Mucosa of stomach (tissue), 1 donor: ENCODE data around the gene C11orf42.

ENCODE experiments used
- H3K27me3 ChIP-seq: one replicate; pipeline ENCODE4 v1.7.0; 2013; ENCODE audit warnings: mild to moderate bottlenecking, low read length; ENCODE audit not compliant: control insufficient read depth, insufficient read depth
- H3K36me3 ChIP-seq: one replicate; pipeline ENCODE4 v1.7.0; 2013; ENCODE audit warnings: low read length; ENCODE audit not compliant: control insufficient read depth, insufficient read depth
- H3K4me1 ChIP-seq: one replicate; pipeline ENCODE4 v1.7.0; 2013; ENCODE audit warnings: mild to moderate bottlenecking, low read length; ENCODE audit not compliant: control insufficient read depth, insufficient read depth
- H3K4me3 ChIP-seq: one replicate; pipeline ENCODE4 v1.7.0; 2013; ENCODE audit warnings: low read length
- H3K9ac ChIP-seq: one replicate; pipeline ENCODE4 v1.7.0; 2013; ENCODE audit warnings: mild to moderate bottlenecking, low read length, moderate library complexity
- H3K9me3 ChIP-seq: one replicate; pipeline ENCODE4 v1.7.0; 2013; ENCODE audit warnings: mild to moderate bottlenecking, low read length, moderate library complexity; ENCODE audit not compliant: control insufficient read depth
- donor health status: Pancreatic carcinoma.

The C11orf42 gene, protein sequence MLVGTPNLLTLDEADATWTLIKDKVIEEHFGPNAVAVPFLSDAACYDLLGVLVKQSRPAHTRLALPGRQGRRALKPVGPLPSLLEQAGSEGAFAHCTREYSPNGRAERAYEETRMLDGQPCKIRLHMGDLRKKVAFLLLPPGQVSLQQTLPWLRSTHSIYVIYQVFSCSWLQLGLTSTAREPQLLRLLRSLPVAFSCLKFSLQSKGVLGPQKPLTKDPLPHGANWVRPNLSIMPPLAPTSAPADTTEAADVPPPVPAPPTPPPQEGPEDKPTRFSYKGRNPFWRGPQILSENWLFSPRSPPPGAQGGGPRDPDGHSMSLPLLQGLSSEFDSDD

DNA sequence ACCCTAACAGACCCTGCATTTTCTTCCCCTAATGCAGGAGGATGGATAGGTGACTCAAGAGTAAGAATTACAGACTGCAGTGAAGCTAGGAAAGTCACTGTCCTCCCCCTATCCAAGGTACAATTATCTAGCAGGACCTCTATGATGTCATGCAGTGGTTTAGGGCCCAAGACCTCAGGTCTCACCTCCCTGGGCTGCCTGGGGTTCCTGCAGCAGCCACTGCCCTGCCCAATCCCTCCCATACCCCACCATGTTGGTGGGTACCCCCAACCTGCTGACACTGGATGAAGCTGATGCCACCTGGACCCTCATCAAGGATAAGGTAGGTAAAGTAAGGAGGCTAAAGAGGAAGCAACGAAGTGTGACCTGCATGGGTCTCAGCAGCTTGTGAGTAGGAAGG, at the start of gene C11orf42:
TSS of gene C11orf42 (plus strand) at position 192 of the 400 bp plus-strand sequence. CDS start at position 251, 59 bp downstream.
- no peak within 1 kb of the TSS for H3K4me3 ChIP-seq

DNA sequence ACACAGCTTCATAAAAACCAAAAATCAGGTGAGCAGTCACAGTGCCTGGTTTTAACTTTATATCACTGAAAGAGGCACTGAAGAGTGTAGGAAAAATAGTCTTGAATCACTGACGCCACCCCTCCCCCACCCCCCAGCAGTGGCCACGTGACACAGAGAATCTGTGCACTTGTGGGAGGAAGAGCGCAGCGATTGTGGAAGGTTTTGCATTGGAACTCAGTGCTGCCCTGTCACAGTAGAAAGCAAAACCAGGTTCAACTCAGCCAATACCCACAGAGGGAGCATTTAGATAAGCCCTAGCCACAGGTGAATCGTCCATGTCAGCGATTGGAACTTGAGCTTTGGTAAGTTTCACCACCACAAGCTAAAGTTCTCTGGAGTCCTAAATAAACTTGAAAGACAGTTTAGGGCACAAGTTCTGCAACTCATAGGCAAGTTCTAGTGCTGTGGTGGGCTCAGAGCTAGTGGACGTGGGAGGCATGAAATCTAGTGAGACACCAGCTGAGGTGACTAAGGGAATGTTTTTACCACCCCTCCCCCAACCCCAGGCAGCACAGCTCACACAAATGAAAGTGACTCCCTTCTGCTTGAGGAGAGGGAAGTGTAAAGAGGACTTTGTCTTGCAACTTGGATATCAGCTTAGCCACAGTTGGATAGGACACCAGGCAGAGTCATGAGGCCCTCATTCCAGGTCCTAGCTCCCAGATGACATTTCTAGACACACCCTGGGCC, 48.6 kb upstream of the C11orf42 start:
- Histone ChIP-seq H3K9ac (no peak overlapping the region), H3K4me3 (no peak overlapping the region), H3K9me3 (no peaks in the 10 kb centered on the region), H3K4me1 (no peaks in the 10 kb centered on the region), H3K36me3 (no peaks in the 10 kb centered on the region), H3K27me3 (no peaks in the 10 kb centered on the region)

More for the DNA sequence above, at the start of gene C11orf42:
- no peaks in the 10 kb centered on the region for H3K4me1 ChIP-seq
- no peaks in the 10 kb centered on the region for H3K9me3 ChIP-seq
- H3K27me3 ChIP-seq, result no peaks in the 10 kb centered on the region
- no peak within 1 kb of the TSS for H3K9ac ChIP-seq
- no peaks in the 10 kb centered on the region for H3K36me3 ChIP-seq

DNA sequence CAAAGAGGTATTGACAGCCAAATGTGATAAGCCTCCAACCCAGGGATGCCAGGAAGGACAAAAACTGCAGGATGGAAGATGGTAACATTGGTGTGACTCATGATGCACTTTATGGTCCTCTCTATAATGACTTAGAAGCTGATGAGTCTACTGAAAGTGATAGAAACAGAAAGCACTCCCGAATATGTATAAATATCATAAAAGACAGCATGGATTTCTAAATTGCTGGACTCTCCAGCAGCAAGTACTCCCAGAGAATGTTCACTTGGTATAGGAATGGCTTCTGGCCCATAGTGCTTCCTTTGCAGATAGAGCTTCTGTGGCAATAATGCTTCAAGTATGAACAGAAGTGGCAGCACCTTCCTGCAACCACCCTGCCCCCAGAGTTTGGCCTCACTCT, 35.1 kb upstream of the C11orf42 start, which contains the start of gene OR52B2:
TSS of gene OR52B2 (minus strand) at position 101 of the 400 bp plus-strand sequence. CDS start at position 101, 0 bp downstream.
- no peaks in the 10 kb centered on the region for H3K4me1 ChIP-seq

DNA sequence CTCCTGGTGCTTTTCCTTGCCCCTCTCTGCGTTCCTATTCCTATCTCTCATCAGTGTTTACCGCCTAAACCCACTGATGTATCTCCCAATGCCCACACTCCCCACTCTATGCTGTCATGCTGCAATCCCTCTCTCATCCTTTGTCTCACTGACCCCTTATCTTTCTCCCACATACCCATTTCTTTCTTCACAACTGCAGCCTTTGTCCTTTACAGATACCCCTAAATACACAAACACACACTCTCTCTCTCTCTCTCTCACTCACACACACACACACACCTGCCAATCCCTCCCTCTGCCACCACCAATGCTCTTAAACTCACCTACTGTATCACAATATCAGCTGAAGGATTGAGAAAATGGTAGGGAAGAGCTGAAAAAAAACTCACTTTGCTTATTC, 29.9 kb upstream of the C11orf42 start:
- Histone ChIP-seq H3K27me3 (no peaks in the 10 kb centered on the region), H3K9me3 (no peaks in the 10 kb centered on the region), H3K4me1 (no peaks in the 10 kb centered on the region), H3K4me3 (no peak overlapping the region), H3K36me3 (no peaks in the 10 kb centered on the region), H3K9ac (no peak overlapping the region)

More for the DNA sequence above, 35.1 kb upstream of the C11orf42 start, which contains the start of gene OR52B2:
- Histone ChIP-seq H3K4me3 (no peak within 1 kb of the TSS), H3K9me3 (no peaks in the 10 kb centered on the region), H3K9ac (no peak within 1 kb of the TSS), H3K36me3 (no peaks in the 10 kb centered on the region), H3K27me3 (no peaks in the 10 kb centered on the region)

DNA sequence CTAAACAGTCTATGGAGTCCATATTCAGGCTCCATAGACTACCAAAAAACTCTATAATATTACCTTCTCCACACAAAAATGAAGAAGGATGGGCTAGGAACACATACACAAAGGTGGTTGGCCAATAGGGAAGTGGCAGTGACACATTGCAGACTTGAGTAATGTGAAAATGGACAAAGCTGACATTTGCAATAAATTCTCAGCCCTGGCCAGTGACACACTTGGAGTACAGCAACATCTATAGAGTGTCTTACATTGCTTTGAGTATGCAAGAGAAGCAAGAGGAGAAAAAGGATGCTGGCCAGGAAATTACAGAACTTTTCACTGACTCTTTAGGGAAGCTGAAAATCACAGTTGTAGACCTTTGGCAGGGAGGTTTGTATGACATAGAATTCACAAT, 13.6 kb upstream of the C11orf42 start:
- H3K4me3 ChIP-seq, result no peak overlapping the region
- H3K27me3 ChIP-seq, result no peaks in the 10 kb centered on the region
- no peaks in the 10 kb centered on the region for H3K36me3 ChIP-seq
- H3K4me1 ChIP-seq, result no peaks in the 10 kb centered on the region
- no peak overlapping the region for H3K9ac ChIP-seq
- no peaks in the 10 kb centered on the region for H3K9me3 ChIP-seq

DNA sequence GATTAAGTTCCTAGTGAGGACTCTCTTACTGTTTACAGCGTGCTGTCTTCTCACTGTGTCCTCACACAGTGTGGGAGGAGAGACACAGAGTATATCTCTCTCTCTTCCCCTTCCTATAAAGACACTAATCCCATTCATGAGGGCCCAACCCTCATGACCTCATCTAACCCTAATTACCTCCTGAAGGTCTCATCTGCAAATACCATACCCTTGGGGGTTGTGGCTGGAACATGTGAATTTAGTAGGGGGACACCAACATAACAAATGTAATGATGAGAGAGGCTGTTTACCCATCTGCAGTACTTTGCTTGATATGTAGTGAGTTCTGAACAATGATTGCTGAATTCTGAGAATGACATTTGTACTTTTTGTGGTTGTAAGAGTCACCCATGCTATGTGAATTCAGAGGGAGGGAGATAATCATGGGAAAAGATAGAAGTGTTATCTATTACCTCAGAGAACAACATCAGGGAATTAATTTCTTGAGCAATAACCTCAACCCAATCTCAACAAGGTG, 11.2 kb upstream of the C11orf42 start:
- no peaks in the 10 kb centered on the region for H3K36me3 ChIP-seq
- H3K9me3 ChIP-seq, result no peaks in the 10 kb centered on the region
- no peaks in the 10 kb centered on the region for H3K4me1 ChIP-seq
- H3K4me3 ChIP-seq, result no peak overlapping the region
- H3K27me3 ChIP-seq, result no peaks in the 10 kb centered on the region
- no peak overlapping the region for H3K9ac ChIP-seq

DNA sequence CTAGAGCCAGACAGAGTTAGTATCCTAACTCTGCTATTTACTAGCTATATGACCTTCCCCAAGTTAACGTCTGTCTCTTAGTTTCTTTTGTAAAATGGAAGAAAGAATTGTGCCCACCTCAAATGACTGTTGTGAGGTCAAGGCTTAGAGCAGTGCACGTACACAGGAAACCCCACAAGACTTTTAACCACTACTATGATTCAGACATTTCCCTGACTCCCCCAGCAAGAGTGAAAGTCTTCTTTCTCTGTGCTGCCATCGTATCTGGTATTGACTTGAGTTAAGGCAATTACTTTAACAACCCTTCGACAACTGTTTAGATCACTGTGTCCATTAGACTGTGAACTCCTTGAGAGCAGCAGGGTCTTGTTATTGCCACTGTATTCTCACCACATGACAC, 9.0 kb upstream of the C11orf42 start:
- Histone ChIP-seq H3K9me3 (no peaks in the 10 kb centered on the region), H3K27me3 (no peaks in the 10 kb centered on the region)

DNA sequence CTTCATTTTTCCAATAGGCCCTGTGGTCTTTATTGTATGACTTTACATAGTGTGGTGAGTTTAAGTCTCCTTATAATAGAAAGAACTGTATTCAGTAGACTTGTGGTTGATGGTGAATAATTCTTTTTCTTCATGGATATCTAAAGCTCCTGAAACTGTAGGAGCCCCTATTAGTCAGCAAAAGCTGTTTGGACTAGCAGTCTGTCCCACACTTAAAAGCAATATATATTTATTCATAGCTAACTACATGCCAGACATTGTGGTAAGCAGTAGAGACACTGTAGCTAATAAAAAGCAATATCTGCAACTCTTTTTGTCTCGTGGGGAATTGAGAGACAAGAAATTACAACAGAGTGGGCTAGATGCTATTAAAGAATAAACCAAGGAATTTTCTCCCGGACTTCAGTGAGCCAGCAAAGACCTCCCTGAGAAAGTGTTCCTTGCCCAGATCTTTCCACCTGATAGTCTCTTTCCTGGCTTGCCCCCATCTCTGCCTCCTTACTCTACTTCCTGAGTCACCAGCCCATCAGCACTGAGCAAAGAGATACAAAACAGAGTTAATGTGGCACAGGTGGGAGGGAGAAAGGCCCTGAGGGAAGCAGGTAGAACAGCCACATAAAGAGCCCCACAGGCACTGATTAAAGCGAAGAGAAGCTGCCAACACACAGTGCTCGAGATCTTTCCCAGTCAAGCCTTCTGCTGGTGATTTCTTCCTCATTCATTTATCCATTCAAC, 7.7 kb upstream of the C11orf42 start:
- H3K27me3 ChIP-seq, result no peaks in the 10 kb centered on the region
- H3K36me3 ChIP-seq, result no peaks in the 10 kb centered on the region

More for the DNA sequence above, 9.0 kb upstream of the C11orf42 start:
- Histone ChIP-seq H3K9ac (no peak overlapping the region), H3K36me3 (no peaks in the 10 kb centered on the region), H3K4me1 (no peaks in the 10 kb centered on the region), H3K4me3 (no peak overlapping the region)

DNA sequence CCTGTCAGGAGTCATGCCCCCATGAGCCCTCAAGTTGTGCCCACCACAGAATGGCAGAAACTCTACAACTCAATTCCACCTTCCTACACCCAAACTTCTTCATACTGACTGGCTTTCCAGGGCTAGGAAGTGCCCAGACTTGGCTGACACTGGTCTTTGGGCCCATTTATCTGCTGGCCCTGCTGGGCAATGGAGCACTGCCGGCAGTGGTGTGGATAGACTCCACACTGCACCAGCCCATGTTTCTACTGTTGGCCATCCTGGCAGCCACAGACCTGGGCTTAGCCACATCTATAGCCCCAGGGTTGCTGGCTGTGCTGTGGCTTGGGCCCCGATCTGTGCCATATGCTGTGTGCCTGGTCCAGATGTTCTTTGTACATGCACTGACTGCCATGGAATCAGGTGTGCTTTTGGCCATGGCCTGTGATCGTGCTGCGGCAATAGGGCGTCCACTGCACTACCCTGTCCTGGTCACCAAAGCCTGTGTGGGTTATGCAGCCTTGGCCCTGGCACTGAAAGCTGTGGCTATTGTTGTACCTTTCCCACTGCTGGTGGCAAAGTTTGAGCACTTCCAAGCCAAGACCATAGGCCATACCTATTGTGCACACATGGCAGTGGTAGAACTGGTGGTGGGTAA, 6.1 kb upstream of the C11orf42 start, which contains the start of gene OR52W1:
TSS of gene OR52W1 (plus strand) at position 51 of the 637 bp plus-strand sequence. CDS start at position 51, 0 bp downstream.
- Histone ChIP-seq H3K9ac (no peak within 1 kb of the TSS), H3K4me1 (no peaks in the 10 kb centered on the region), H3K36me3 (no peaks in the 10 kb centered on the region), H3K4me3 (no peak within 1 kb of the TSS), H3K9me3 (no peaks in the 10 kb centered on the region), H3K27me3 (no peaks in the 10 kb centered on the region)

More for the DNA sequence above, 7.7 kb upstream of the C11orf42 start:
- Histone ChIP-seq H3K9ac (no peak overlapping the region), H3K4me1 (no peaks in the 10 kb centered on the region), H3K4me3 (no peak overlapping the region), H3K9me3 (no peaks in the 10 kb centered on the region)

DNA sequence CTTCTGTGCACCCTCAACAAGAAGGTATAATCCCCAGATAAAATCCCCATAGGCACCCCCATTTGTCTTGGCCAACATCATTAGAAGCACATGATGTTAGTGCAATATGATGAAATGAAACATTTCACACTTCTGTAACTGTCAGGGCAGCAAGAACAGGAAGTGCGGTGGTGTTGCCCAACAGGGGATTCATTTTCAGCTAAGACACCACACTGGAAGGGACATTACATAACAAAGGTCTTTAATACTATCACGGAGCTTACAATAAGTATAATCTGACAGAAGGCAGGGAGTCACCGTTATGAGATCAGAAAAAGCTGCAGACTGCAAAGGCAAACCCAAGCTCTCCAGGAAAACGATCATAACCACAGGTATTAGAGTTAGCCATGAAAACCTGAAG, 4.4 kb upstream of the C11orf42 start:
- Histone ChIP-seq H3K9me3 (no peaks in the 10 kb centered on the region), H3K4me3 (no peak overlapping the region), H3K4me1 (no peaks in the 10 kb centered on the region), H3K36me3 (no peaks in the 10 kb centered on the region), H3K27me3 (no peaks in the 10 kb centered on the region), H3K9ac (no peak overlapping the region)

DNA sequence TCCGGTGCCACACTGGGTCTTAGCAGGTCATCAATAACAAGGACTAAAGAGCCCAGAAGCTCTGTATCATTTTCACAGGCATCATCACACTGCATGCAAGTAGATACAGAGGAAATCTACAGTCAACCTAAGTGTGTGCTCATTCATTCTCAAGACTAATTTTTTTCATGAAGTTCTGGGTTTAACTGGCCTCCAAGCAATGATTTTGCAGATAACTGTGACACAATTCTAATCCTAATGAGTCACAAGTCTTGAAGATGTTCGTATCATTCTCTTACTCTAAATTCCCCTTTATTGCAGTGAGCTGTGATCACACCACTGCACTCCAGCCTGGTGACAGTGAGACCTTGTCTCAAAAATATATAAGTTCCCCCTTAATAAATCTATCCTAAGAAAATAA, 3.9 kb upstream of the C11orf42 start:
- Histone ChIP-seq H3K4me3 (no peak overlapping the region), H3K9ac (no peak overlapping the region), H3K9me3 (no peaks in the 10 kb centered on the region), H3K36me3 (no peaks in the 10 kb centered on the region), H3K4me1 (no peaks in the 10 kb centered on the region), H3K27me3 (no peaks in the 10 kb centered on the region)
